Loucy (cell line): Measurements from ENCODE around the gene C2orf80.

Experiments used
- EZH2phosphoT487 ChIP-seq: fragments of 200-600 bp; IDR thresholded peaks from 2 replicates; pipeline ENCODE4 v1.6.1; 2018; ENCODE audit warnings: antibody characterized with exemption, mild to moderate bottlenecking, moderate library complexity, borderline replicate concordance
- TF ChIP-seq, protein P1 (sequence below): fragments of 200-600 bp; sonication (generic); conservative IDR thresholded peaks from 2 replicates; pipeline ENCODE4 v1.5.1; 2014; ENCODE audit warnings: mild to moderate bottlenecking, antibody characterized with exemption, low read length

DNA sequence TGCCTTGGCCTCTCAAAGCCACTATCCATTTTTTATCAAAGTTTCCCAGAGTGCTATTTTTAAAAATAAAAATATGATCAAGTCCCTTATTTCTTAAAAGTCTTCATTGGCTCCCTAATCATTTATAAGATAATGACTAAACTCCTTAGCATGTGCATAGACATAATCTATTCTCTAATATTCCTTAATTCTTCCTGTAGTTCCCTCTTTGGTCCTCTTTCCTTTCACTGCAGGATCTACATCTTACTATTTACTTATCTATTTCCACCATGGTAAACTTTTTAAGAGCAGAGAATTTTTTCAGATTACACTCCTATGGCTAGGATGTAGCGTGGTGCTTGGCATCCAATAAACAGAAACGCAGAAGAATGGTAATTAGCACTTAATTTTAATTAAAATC is 46.0 kb upstream of the C2orf80 start:
- TF ChIP-seq, protein P1, sequence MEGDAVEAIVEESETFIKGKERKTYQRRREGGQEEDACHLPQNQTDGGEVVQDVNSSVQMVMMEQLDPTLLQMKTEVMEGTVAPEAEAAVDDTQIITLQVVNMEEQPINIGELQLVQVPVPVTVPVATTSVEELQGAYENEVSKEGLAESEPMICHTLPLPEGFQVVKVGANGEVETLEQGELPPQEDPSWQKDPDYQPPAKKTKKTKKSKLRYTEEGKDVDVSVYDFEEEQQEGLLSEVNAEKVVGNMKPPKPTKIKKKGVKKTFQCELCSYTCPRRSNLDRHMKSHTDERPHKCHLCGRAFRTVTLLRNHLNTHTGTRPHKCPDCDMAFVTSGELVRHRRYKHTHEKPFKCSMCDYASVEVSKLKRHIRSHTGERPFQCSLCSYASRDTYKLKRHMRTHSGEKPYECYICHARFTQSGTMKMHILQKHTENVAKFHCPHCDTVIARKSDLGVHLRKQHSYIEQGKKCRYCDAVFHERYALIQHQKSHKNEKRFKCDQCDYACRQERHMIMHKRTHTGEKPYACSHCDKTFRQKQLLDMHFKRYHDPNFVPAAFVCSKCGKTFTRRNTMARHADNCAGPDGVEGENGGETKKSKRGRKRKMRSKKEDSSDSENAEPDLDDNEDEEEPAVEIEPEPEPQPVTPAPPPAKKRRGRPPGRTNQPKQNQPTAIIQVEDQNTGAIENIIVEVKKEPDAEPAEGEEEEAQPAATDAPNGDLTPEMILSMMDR: no peak
- no peak for TF ChIP-seq EZH2phosphoT487
